ENCODE measurements around the gene RAD51D. TPM values are rescaled to one million over a fixed set of nuclear protein-coding genes. Genes with fewer than 3 reads are reported as not detected.

Gene RAD51D
- total and polyA plus RNA-seq, 8 donors, result 4.3 to 9.4 (median 5.3) TPM

DNA sequence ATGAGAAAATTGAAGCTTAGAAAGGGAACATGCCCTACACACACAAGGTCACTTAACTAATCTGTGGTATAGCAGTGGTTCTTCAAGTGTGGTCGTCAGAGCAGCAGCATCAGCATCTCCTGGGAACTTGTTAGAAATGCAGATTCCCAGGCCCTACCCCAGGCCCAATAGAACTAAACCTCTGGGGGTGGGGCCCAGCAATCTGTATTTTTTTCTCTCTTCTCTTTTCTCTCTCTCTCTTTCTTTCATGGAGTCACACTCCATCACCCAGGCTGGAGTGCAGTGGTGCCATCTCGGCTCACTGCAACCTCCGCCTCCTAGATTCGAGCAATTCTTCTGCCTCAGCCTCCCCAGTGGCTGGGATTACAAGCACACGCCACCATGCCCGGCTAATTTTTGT lies 18.6 kb upstream of the RAD51D start:
- FAIRE-seq (no peak), ATAC-seq (no peak), DNase-seq (no peak)
- WGBS, 2 donors, result 94 to 95% methylated on average over 6 of the region's 6 CpGs
- Histone ChIP-seq H3K36me3 (peaks cover 6 to 58% (median 32%) of the 10 kb centered on the region in 3 donors), H3K4me1 (peaks cover 3 to 11% (median 8%) of the 10 kb centered on the region in 3 donors), H3K27me3 (no peaks in the 10 kb centered on the region), H3K9me3 (no peaks in the 10 kb centered on the region), H3K4me3 (no peak overlapping the region), H3K27ac (no peak overlapping the region)
- TF ChIP-seq CTCF (IDR thresholded peaks at IDR 0.05), result no peak
- intact Hi-C loops (cut with DNase I), result no loop called here

DNA sequence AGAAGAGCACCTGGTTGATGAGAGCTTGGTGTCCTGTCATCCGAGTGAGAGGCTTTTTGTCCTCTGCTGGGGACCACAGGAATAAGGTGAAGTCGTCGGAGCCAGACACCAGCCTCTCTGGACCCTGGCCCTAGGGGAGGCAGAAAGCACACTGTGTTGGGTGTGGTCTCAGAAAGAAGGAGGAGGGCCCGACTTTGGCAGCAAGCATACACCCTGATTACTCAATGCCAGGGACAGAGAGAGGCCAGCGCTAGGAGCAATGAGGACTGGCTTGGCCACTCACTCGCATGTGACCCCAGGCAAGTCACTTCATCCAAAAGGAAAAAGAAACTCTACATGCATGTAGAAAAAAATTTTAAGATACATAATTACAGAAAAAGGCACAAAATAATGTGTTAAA lies 15.7 kb upstream of the RAD51D start:
- H3K4me3 ChIP-seq, result no peak overlapping the region
- H3K9me3 ChIP-seq, result no peaks in the 10 kb centered on the region
- DNase-seq, result no peak
- H3K4me1 ChIP-seq, result no peaks in the 10 kb centered on the region
- no peak for TF ChIP-seq CTCF (IDR thresholded peaks at IDR 0.05)
- no peak overlapping the region for H3K27ac ChIP-seq
- H3K27me3 ChIP-seq, result no peaks in the 10 kb centered on the region
- ATAC-seq, result no peak
- 84 to 90% methylated on average over 6 of the region's 6 CpGs for WGBS, 2 donors
- peaks cover 6 to 68% (median 36%) of the 10 kb centered on the region in 3 donors for H3K36me3 ChIP-seq
- intact Hi-C loops (cut with DNase I), result no loop called here
- no peak for FAIRE-seq

GRCh38 chr17:35132816-35133550 lies 13.3 kb upstream of the RAD51D start:
- FAIRE-seq (no peak), ATAC-seq (no peak), DNase-seq (no peak)
- TF ChIP-seq CTCF (IDR thresholded peaks at IDR 0.05), result no peak
- Histone ChIP-seq H3K9me3 (no peaks in the 10 kb centered on the region), H3K27me3 (no peaks in the 10 kb centered on the region), H3K27ac (no peak overlapping the region), H3K4me3 (no peak overlapping the region), H3K4me1 (no peaks in the 10 kb centered on the region), H3K36me3 (peaks cover 0 to 57% (median 36%) of the 10 kb centered on the region in 3 donors)
- WGBS, 2 donors, result 92 to 94% methylated on average over 22 of the region's 22 CpGs
- intact Hi-C loops (cut with DNase I), result no loop called here

GRCh38 chr17:35132099-35132498 lies 12.4 kb upstream of the RAD51D start:
- WGBS, 2 donors, result 69 to 73% methylated on average over 10 of the region's 10 CpGs
- TF ChIP-seq CTCF (IDR thresholded peaks at IDR 0.05), result no peak
- H3K27me3 ChIP-seq, result no peaks in the 10 kb centered on the region
- intact Hi-C loops (cut with DNase I), result no loop called here
- ATAC-seq (no peak), FAIRE-seq (no peak), DNase-seq (no peak)
- no peaks in the 10 kb centered on the region for H3K9me3 ChIP-seq
- H3K36me3 ChIP-seq, result peaks cover 0 to 49% (median 28%) of the 10 kb centered on the region in 3 donors
- H3K4me1 ChIP-seq, result no peaks in the 10 kb centered on the region
- no peak overlapping the region for H3K27ac ChIP-seq
- H3K4me3 ChIP-seq, result no peak overlapping the region

DNA sequence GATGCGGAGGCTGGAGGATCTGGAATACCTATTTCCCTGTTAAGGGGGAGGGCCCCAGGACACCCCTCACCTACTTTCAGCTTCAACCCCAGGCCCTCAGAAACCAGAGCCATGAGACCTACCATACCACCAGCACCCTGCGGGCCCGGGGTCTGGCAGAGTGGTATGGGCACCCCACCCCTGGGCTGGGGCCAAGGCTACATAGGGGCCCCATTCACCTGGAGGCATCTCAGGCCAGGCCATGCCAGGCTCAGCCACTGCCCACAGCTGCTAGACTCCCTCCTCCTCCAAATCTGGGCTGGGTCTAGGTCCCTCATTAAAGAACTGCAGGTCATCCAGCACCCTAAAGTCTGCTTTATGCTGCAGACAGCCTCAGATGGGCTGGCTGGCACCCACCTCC lies 10.7 kb upstream of the RAD51D start:
- Histone ChIP-seq H3K4me1 (no peaks in the 10 kb centered on the region), H3K27ac (no peak overlapping the region), H3K27me3 (no peaks in the 10 kb centered on the region), H3K36me3 (peaks cover 0 to 31% (median 14%) of the 10 kb centered on the region in 3 donors), H3K4me3 (no peak overlapping the region), H3K9me3 (no peaks in the 10 kb centered on the region)
- ATAC-seq (peak in 1 of 4 donors; percentile 12), DNase-seq (no peak), FAIRE-seq (no peak)
- WGBS, 2 donors, result 94 to 100% methylated on average over 3 of the region's 3 CpGs
- no peak for TF ChIP-seq CTCF (IDR thresholded peaks at IDR 0.05)
- intact Hi-C loops (cut with DNase I), result no loop called here

All from pancreas (tissue), 10 donors.